ENCODE measurements around the gene CNNM3.
"Not testable (repeated sequence)": the region's sequence is repeated elsewhere in the genome, so short reads cannot be mapped to it uniquely, and the experiment has no call there.

The CNNM3 gene

DNA sequence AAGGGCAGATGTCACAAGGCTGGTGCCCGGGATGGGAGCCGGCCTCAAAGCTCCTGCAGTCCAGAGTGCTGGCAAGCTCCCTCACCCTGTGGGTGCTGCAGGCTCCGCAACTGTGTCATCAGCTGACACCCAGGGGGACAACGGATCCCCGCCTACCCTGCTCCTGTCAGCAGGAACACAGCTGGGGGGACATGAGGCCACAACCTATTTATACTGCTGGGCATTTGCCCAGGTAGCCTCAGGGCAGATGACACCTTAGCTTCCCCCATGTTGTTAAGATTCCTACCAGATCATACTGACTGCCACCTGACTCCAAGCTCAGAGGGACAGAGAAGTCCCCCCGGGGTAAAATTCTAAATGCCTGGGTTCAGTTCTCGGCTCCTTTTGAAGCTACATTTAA lies 26.5 kb downstream of the CNNM3 start:
- no peak for DNase-seq

DNA sequence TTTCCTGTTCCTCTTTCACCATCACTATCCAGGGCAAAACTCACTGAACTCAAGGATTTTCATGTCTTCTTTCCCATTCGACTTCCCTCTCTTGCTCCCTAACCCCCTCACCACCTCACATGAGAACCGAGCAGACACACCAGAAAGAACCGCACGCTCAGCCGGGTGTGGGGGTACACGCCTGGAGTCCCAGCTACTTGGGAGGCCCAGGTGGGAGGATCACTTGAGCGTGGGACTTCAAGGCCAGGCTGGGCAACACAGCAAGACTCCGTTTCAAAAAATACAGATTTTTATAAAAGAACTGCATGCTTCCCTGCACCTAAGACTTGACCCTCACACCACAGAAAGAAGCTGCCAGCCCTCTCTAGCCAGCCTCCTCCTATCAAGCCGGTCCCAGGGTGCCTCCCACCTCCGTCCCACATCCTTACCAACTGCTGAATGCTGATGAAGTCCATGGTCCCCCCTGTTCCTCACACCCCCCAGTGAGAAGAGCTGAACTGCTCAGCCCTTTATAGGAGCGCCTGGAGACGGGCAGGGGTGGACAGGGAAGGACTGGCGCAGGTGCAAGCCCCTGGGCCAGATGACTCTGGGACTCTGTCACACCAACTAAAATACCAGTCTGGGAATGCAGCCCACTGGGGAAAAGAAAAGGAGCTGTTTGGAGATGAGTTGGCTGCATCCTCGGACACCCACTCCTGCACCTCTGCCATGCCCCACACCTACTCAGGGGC lies 27.6 kb downstream of the CNNM3 start, which contains the start of gene ANKRD23:
TSS of gene ANKRD23 (minus strand) at position 484 of the 731 bp plus-strand sequence. CDS start at position 455, 29 bp downstream.
- DNase-seq, result no peak

DNA sequence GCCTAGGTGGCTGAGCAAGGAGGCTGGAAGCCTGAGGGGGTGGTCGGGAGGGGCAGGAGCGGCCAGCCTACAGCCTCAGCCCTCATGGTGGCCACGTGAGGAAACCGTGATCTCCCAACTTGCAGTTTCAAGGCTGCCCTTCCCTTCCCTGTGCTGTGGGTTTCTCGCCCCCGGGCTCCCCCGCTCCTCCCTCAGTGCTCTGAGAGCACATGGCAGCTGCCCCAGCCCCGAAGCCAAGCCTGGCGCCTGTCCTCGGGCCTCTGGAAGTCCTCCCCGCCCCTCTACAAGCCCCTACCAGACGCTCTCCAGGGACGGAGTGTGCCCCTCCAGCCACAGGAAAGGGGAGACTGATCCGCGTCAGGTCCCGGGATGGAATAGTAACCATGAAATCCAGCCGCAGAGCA lies 28.3 kb downstream of the CNNM3 start:
- no peak for DNase-seq

DNA sequence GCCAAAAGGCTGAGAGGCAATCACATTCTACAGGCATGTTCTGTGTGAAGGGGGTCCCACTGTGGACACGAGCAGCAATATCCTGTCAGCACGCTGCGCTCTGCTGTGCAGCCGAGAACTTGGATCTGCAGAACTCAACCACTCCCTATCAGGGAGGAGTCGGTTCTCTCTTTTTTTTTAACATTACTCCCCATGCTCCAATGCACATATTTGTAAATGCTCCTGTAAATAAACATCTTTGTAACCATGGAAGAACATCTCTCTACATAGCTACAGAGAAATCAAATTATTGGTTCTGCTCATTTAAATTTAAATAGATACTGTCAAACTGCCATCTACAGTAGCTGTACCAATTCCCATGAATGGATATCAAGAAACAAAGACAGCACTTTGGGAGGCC lies 30.8 kb downstream of the CNNM3 start:
- DNase-seq, result no peak

DNA sequence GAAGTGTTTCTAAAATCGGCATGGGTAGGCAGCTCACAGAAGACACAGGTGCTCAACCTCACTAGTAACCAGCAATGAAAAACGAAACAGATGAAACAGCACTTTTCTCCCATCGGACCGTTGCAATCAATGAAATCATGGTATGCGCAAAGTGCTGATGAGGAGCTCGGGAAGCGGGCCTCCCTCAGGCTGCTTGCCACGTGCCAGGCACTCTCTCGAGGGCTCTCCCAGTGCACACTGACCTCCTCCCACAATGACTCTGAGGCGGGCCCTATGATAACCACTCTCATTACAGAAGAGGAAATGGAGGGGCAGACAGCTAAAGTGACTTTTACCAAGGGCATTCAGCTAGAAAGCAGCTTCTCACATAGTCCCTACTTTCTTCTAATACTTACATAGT lies 31.5 kb downstream of the CNNM3 start:
- DNase-seq, result no peak

DNA sequence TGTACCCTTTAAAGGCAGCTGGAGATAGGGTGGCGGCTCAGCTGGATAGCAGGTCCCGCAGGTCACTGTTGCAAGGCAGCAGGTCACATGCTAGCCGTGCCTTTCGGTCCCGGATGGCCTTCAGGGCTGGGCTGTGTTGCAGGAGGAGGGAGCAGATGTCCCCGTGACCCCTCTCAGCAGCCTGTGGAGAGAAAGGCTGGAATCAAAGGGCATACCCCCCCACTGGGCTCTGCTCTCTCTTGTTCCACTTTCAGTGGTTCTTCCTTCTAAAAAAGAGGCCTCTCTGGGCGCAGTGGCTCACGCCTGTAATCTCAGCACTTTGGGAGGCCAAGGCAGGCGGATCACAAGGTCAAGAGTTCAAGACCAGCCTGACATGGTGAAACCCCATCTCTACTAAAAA lies 32.2 kb downstream of the CNNM3 start:
- no peak for DNase-seq

DNA sequence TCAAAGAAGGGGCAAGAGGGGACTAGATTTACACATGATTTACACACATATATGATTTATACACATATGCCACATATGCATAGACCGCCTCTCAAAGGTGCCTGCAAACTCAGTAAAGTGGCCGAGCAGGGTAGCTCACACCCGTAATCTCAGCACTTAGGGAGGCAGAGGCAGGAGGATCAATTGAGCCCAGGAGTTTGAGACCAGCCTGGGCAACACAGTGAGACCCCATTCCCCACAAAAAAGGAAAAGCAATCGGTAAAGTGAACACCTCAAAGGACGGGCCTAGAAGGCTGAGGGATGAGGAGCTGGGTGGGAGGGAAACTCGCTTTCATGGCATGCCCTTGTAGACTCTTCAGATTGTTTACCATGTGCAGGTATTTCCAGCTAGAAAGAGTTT lies 36.6 kb downstream of the CNNM3 start:
- no peak for DNase-seq

DNA sequence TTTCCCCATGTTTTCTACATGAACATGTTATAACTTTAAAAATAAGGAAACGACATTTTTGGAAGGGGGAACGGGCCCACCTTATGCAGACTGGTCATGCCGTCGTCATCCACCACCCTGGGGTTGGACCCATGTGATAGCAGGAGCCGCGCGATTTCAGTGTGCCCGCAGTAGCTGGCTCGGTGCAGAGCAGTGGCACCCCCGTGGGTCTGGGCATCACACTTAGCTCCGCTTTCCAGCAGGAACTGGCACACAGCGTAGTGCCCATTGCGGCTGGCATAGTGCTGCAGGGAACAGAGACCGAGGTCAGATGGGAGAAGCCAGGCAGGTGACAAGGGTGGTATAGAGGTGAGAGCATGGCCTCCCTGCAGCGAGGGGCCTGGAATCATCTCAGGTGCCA lies 37.3 kb downstream of the CNNM3 start:
- no peak for DNase-seq

DNA sequence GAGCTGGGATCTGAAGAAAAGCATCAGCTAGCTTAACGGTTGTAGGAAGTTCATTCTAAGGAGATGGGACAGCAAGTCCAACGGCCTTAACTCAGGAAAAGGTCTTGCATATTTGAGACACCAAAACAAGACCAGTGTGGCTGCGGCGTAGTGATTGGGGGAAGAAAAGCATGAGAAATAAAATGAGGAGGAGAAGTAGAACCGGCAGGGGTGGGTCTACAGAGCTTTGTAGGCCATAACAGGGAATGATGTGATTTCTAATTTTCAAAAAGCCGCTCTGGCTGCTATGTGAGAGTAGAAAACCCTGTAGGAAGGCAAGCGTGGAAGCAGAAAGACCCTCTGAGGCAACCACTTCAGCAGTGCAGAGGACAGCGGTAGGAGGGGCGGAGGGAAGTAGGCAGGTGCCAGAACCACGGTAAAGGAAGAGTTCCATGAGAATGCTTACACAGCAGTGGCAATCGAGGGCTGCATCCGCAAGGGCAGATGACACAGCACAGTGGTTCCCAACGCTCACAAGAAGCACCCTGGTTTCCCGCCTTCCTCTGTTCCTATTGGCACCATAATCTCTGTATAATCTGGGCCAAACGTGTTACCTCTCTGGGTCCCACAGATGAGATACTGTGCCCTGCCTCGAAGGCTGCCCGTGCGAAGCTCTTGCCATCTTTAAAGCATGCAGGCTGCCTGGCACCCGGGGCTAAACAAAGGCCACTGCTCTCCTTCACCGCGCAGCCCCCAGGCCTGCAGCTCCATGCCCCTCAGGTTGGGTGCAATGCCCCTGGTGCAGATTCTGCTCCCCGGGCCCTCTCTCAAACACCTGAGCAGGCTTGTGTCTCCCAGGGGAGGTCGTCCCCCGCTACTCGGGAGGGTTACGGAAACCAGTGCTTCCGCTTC lies 41.0 kb downstream of the CNNM3 start:
- peak in 1 of 2 experiments; percentile 18 for DNase-seq

DNA sequence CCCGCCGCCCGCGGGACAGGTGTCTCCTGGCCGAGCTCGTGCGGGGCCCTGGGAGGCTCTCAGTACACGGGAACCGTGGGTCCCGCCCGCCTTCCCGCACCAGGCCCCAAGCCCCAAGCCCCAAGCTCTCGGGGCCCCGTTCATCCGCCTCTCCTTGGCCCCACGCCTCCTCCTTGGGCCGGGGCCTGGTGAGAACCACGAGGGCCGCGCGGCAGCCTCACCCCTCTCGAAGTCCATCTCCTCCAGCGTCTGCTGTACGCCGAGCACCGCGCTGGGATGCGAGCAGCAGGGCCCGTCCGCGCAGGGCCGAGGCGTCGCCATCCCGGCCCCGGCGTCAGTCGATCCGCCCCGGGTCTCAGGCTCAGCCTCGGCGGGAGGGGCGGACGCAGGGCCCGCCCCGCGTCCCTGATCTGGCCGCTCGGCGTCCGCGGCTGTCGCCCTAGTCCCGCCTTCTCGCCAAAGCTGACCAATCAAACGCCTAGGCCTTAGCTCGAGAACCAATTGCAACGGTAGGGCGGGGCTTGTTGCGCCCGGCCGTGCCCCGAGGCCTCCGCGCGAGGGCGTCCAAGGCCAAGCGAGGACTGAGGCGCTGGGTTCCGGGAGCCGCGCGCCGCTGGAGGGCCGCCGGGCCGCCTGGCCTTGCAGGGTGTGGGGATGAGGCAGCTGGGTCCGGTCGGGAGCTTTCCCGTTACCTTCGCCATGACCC lies 41.8 kb downstream of the CNNM3 start, which contains the start of gene ANKRD39:
TSS of gene ANKRD39 (minus strand) at position 350 of the 706 bp plus-strand sequence. CDS start at position 321, 29 bp downstream.
- DNase-seq, result peak; percentile 94 to 97

DNA sequence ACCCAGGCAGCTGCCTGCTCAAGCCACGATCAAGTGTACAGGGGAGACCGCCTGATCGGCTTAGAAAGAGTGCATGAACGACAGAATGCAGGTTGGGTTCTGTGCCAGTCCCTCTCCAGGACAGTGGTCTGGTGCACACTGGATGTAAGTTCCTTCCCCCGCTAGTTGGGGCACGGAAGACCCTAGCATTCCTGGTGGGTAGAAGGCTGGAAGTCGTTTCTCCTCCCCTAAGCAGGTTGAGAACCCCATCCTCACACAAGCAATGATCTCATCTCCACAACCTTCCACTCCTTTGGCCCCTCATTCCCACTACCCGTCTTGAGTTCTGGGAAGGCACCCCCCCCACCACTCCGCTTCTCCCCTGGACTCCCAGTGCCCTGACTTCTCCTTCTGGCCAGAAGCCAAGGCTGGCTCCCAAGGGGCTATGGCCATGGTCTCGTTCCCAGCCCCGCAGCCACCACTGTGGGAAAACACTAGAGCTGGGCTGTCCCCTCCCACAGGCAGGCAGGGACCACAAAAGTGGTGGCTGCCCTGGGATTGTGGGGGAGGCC lies 43.1 kb downstream of the CNNM3 start:
- DNase-seq, result no peak

DNA sequence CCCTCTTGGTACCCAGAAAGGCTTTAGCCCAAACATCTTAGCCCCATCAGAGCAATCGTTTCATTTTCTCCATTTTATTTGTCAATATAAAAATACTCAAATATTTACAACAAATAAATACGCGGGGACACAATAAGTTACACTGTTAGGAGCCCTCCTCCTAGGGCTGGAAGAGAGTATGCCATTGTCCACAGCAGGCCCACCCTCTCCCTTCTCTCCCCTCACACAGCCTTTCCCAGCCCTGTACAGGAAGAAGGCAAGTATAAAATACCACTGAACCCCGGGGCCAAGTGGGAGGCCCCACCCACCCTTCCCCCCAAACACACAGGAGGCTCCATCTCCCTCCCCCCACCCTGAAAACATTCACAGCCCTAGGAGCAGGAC lies 43.6 kb downstream of the CNNM3 start:
- no peak for DNase-seq

DNA sequence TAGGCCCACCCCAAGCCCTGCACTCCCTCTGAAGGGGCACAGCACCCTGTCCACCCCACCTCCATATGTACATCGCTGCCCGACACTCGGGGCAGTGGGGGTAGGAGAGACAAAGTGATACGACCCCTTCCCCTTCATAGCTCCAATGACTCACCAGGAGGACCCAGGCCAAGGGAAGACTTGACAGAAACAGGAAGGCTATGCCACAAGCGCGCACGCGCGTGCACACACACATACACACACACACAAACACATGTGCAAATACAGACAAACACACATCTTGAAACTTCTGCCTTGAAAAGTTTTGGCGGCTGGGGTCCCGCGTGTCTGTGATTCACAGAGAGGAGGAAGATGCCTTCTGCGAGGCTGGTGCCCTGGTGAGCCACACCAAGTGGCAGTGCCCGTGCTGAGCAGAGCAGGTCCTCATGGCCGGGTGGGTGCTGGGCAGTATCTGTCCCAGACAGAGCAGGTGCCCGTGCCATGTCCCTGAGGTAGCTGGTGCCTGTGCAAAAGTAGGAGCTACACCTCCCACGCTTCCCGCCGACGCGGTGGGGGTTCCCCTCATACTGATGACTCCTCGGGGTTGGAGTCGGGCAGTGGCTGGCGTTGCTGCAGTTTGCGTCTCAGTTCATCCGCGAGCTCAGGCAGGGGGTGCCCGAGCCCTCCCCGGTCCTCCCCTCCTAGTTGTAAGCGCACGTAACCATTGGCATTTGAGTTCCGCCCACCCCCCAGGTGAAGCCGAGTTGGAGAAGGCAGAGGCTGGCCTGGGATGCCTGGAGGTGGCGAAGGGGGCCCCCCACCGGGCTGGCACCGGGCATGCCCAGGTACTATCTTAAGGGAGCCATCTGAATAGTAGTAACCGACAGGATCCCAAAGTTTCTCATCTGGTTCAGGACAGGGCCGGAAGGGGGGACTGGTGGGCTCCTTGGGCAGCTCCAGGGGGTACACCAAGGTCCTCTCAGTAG lies 44.3 kb downstream of the CNNM3 start:
- DNase-seq, result no peak

DNA sequence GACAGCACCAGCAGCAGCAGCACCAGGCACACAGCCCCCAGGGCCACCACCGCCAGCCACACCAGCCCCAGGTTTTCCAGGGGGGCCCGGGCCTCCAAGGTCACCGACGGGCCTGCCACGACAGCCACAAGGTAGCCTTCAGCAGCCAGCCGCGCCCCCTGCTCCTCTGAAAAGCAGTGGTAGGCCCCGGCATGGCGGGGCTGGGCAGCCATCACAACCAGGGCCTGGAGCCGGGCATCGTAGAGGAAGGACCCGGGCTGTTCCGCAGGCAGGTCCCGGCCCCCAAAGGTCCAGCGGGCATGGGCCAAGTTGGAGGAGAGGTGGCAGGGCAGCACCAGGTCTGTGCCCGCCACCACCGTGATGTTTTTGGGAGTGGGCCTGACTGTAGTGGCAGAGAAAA lies 45.0 kb downstream of the CNNM3 start:
- no peak for DNase-seq

DNA sequence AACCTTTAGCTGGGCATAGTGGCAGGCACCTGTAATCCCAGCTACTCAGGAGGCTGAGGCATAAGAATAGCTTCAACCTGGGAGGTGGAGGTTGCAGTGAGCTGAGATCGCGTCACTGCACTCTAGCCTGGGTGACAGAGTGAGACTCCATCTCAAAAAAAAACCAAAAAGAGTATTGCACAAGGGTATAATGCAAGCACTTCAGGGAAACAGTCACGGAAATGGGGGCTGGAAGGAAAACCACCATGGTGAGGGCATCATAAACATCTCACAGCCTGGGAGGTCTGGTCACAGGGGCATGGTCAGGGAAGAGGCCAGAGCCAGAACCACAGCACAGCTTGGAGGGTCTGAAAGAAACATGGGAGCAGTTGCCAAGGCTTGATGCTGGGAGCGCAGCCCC lies 47.0 kb downstream of the CNNM3 start:
- DNase-seq, result not testable (repeated sequence)

DNA sequence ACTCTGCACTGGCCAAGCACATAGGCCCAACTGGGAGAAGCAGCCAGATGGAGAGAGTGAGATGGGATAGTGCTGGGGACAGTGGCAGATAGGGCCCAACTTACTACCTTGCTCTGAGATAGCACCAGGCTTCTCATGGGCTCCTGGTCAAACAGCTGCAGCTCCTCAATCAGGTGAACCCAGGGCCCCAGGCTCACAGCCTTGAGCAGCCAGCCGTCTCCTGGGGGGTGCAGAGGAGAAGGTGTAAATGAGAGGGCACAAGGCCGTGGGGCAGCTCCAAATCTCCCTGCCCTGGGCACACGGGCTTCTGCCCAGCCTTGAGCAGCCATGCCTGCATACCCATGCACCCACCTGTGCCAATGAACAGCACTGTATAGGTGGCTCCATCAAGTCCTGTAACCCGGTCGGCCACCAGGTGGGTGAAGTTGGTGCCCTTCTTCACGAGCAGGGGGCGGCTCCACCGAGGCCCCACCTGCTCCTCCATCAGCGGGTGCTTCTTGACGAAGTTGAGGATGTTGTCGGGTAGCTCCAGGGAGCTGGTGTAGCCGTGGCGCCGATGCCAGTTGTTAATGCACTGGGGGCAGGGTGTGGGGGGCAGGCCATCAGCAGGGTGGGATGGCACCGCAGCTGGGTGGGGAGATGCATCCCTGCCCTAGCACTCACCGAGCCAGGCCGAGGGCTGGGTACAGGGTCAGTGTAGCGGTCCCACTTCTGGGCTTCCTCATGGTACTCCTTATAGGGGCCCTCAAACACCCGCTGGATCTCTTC lies 47.7 kb downstream of the CNNM3 start:
- no peak for DNase-seq

DNA sequence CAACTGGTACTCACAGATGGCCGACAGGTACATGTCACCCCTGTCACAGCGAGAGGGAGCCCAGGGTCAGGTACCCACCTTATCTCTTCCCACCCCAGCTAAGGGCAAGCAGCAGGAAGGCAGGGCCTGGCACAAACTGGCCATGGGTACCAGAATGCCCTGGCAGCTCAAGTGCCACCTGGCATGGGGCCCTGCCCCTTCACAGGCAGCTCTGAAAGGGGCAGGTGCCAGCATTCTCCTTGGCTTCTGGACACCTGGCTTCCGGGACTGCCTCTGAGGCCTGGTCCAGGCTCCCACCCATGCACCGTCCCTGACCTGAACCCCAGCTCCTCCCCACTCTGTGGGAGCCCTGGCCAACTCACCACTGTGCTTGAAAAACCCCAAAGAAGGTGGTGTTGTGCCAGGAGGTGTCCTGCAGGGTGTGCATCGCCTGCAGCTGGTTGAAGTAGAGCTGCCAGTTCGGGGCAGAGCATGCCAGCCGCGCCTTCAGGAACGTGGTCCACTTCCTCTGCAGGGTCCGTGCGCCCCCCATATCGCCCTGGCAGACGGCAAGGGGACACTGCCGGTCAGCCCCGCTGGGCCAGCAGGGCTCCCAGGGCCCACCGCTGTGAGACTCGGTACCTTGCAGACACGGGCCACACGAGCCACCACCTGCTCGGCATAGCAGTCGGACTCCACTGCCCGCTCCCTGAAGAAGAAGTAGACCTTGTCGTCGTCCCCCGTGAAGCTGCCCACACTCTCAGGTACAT lies 48.4 kb downstream of the CNNM3 start:
- DNase-seq, result no peak

DNA sequence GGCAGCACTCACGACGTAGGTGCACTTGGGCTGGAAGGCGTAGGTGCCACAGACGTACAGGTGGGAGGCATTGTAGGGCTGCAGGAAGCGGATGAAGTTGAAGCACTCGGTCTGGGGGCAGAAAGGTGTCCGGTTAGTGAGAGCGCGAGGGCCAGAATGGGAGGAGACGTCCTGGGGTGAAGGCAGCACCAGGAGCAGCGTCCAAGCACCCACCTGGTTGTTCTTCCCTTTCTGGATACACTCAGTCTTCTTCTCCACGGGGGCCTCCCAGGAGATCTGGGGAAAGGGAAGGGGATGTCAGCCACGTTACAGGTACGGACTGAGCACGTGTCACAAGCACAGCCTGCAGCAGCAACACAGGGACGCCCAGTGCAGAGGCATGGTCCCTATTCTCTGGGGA lies 49.6 kb downstream of the CNNM3 start:
- no peak for DNase-seq

DNA sequence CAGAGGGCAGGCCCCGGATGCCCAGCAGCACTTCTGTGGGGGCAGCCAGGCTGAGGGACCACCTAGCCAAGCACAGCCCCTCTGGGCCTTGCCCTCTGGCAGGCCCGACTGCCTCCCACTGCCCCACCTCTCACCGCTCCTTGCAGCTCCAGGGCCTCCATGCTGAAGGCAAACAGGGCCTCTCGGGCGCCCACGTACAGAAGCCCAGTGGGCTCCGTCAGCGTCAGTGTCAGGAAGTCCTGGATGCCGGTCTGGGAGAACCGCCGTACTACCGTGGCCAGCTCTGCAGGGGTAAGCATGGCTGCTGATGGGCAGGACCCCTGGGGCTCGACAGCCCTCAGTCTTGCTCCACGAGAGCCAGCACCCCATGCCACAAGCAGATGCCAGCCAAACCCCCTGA lies 50.1 kb downstream of the CNNM3 start:
- no peak for DNase-seq

DNA sequence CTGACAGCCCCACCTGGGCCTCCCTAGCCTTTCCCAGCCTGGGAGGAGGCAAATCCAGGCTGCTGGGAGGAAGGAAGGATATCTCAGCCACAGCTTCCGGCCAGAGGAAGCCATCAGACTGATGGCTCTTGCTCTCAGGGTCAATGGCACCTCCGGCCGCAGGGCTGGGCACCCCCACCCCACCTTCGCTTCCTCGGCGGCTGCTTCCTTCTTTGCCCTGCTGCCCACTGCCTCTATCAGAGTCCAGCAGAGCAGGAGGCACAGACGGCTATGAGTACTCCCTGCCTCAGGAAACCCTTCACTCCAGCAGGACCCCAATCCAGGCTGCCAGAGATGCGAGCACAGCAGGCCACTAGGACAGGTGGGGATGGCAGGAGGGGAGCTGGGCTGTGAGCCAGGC lies 50.5 kb downstream of the CNNM3 start:
- no peak for DNase-seq
